ENCODE results near the gene LTB. TPM values are rescaled to one million over a fixed set of nuclear protein-coding genes. Genes with fewer than 3 reads are reported as not detected.
A peak's percentile ranks its signal among the peaks of the same experiment; 100 is the strongest.

LTB gene
- total and polyA plus RNA-seq, 5 experiments from 2014 or later: 450 to 1,760 (median 707) TPM

- H3K9me3 Mint-ChIP-seq: no peaks in the 10 kb centered on the region
- POLR2A ChIA-PET: interaction anchor here (0.5 to 1.6 kb wide), 4 partner anchors 9 to 435 kb away, joined by 3 to 7 read pairs (median 4); partner anchors contain the start of gene DDX39B
- no peak for ATAC-seq
Observed at GRCh38 chr6:31531771-31532643, 50.2 kb downstream of the LTB start.

GRCh38 chr6:31531162-31531561 lies 51.1 kb downstream of the LTB start:
- H3K36me3 Mint-ChIP-seq: peaks cover 9 to 74% (median 24%) of the 10 kb centered on the region in 3 donors
- DNase-seq (no peak), ATAC-seq (no peak)
- POLR2A ChIA-PET: interaction anchor here (0.6 to 1.6 kb wide), 3 partner anchors 10 to 22 kb away, joined by 3 to 7 read pairs (median 5); partner anchors contain the start of gene DDX39B
- no peaks in the 10 kb centered on the region for H3K9me3 Mint-ChIP-seq
- H3K27ac Mint-ChIP-seq: peak overlapping the region in 3 of 10 donors; percentile 18 to 57 (median 29)
- H3K4me1 Mint-ChIP-seq: peaks cover 2 to 37% (median 24%) of the 10 kb centered on the region in 4 donors
- no peak overlapping the region for H3K4me3 Mint-ChIP-seq
- no peaks in the 10 kb centered on the region for H3K27me3 Mint-ChIP-seq

More at GRCh38 chr6:31531771-31532643, 50.2 kb downstream of the LTB start:
- peaks cover 2 to 42% (median 29%) of the 10 kb centered on the region in 4 donors for H3K4me1 Mint-ChIP-seq
- peaks cover 12 to 81% (median 24%) of the 10 kb centered on the region in 3 donors for H3K36me3 Mint-ChIP-seq
- H3K27ac Mint-ChIP-seq: peak overlapping the region in 4 of 10 donors; percentile 9 to 58 (median 39)
- no peak overlapping the region for H3K4me3 Mint-ChIP-seq
- no peak for DNase-seq
- no peaks in the 10 kb centered on the region for H3K27me3 Mint-ChIP-seq

GRCh38 chr6:31530659-31531058 lies 51.6 kb downstream of the LTB start:
- no peak for DNase-seq
- POLR2A ChIA-PET: interaction anchor here (0.7 kb wide), 1 partner anchor 12 kb away, joined by 3 read pairs; no protein-coding TSS in a partner anchor
- no peak overlapping the region for H3K4me3 Mint-ChIP-seq
- peaks cover 2 to 32% (median 19%) of the 10 kb centered on the region in 4 donors for H3K4me1 Mint-ChIP-seq
- ATAC-seq: no peak
- H3K27me3 Mint-ChIP-seq: no peaks in the 10 kb centered on the region
- peak overlapping the region in 4 of 10 donors; percentile 29 to 88 (median 58) for H3K27ac Mint-ChIP-seq
- no peaks in the 10 kb centered on the region for H3K9me3 Mint-ChIP-seq
- peaks cover 4 to 69% (median 21%) of the 10 kb centered on the region in 3 donors for H3K36me3 Mint-ChIP-seq

Other genes starting within 250 kb of the LTB start
Only the 30 nearest of the 35 such genes appear.
- 10 to 100 TPM; 21.0 to 21.9 TPM for gene MICA, start 178.8 kb downstream of the LTB start, total RNA-seq
- 1 to 10 TPM; 3.7 to 5.8 (median 5.5) TPM for gene MICA, start 178.8 kb downstream of the LTB start, polyA plus RNA-seq
- gene MICB, start 84.3 kb downstream of the LTB start, total RNA-seq: 10 to 100 TPM; 12.3 to 13.8 TPM
- gene MICB, start 84.3 kb downstream of the LTB start, polyA plus RNA-seq: 1 to 10 TPM; 3.3 to 4.7 (median 3.8) TPM
- not detected for gene MCCD1, start 53.5 kb downstream of the LTB start, total RNA-seq
- gene MCCD1, start 53.5 kb downstream of the LTB start, polyA plus RNA-seq: not detected
- 100 to 1,000 TPM; 679 to 768 TPM for gene DDX39B, start 40.4 kb downstream of the LTB start, total RNA-seq
- gene DDX39B, start 40.4 kb downstream of the LTB start, polyA plus RNA-seq: 100 to 1,000 TPM in 1 of 3 donors, 10 to 100 TPM in 2; 53.6 to 104 (median 96.0) TPM
- gene ATP6V1G2, start 35.8 kb downstream of the LTB start, total RNA-seq: 1 to 10 TPM; 7.9 TPM
- under 1 TPM in 2 of 3 donors, not detected in 1; 0.55 to 0.56 TPM for gene ATP6V1G2, start 35.8 kb downstream of the LTB start, polyA plus RNA-seq
- 10 to 100 TPM; 14.1 to 15.2 TPM for gene NFKBIL1, start 34.8 kb downstream of the LTB start, total RNA-seq
- 10 to 100 TPM in 1 of 3 donors, 1 to 10 TPM in 2; 8.4 to 10.0 (median 8.5) TPM for gene NFKBIL1, start 34.8 kb downstream of the LTB start, polyA plus RNA-seq
- gene LTA, start 10.1 kb downstream of the LTB start, total RNA-seq: 10 to 100 TPM; 14.3 to 16.2 TPM
- gene LTA, start 10.1 kb downstream of the LTB start, polyA plus RNA-seq: 10 to 100 TPM; 11.0 to 40.1 (median 29.9) TPM
- 1 to 10 TPM; 2.1 to 2.3 TPM for gene TNF, start 6.9 kb downstream of the LTB start, total RNA-seq
- under 1 TPM; 0.11 to 0.53 (median 0.37) TPM for gene TNF, start 6.9 kb downstream of the LTB start, polyA plus RNA-seq
- gene LST1, start 3.9 kb upstream of the LTB start, total RNA-seq: 10 to 100 TPM; 13.7 to 19.1 TPM
- 10 to 100 TPM; 13.4 to 18.0 (median 15.0) TPM for gene LST1, start 3.9 kb upstream of the LTB start, polyA plus RNA-seq
- gene NCR3, start 10.6 kb upstream of the LTB start, total RNA-seq: 1 to 10 TPM; 8.5 to 8.8 TPM
- 10 to 100 TPM; 54.3 to 86.3 (median 76.0) TPM for gene NCR3, start 10.6 kb upstream of the LTB start, polyA plus RNA-seq
- 10 to 100 TPM; 23.0 to 27.3 TPM for gene AIF1, start 32.8 kb upstream of the LTB start, total RNA-seq
- gene AIF1, start 32.8 kb upstream of the LTB start, polyA plus RNA-seq: 100 to 1,000 TPM; 145 to 242 (median 239) TPM
- 100 to 1,000 TPM; 227 to 230 TPM for gene PRRC2A, start 38.3 kb upstream of the LTB start, total RNA-seq
- gene PRRC2A, start 38.3 kb upstream of the LTB start, polyA plus RNA-seq: 1 to 10 TPM; 4.5 to 7.1 (median 5.0) TPM
- 100 to 1,000 TPM; 244 to 258 TPM for gene BAG6, start 70.2 kb upstream of the LTB start, total RNA-seq
- 10 to 100 TPM; 17.7 to 21.5 (median 21.1) TPM for gene BAG6, start 70.2 kb upstream of the LTB start, polyA plus RNA-seq
- 1 to 10 TPM; 2.2 to 3.1 TPM for gene APOM, start 73.5 kb upstream of the LTB start, total RNA-seq
- gene APOM, start 73.5 kb upstream of the LTB start, polyA plus RNA-seq: 1 to 10 TPM; 5.0 to 8.0 (median 5.5) TPM
- 10 to 100 TPM; 24.9 to 26.3 TPM for gene C6orf47, start 78.4 kb upstream of the LTB start, total RNA-seq
- gene C6orf47, start 78.4 kb upstream of the LTB start, polyA plus RNA-seq: 10 to 100 TPM; 17.0 to 36.7 (median 21.3) TPM
- 10 to 100 TPM; 26.6 to 27.9 TPM for gene GPANK1, start 82.6 kb upstream of the LTB start, total RNA-seq
- gene GPANK1, start 82.6 kb upstream of the LTB start, polyA plus RNA-seq: 10 to 100 TPM; 20.8 to 22.9 (median 21.2) TPM
- gene CSNK2B, start 83.7 kb upstream of the LTB start, total RNA-seq: 100 to 1,000 TPM; 131 to 133 TPM
- 100 to 1,000 TPM; 214 to 230 (median 217) TPM for gene CSNK2B, start 83.7 kb upstream of the LTB start, polyA plus RNA-seq
- gene LY6G5B, start 87.6 kb upstream of the LTB start, total RNA-seq: 10 to 100 TPM; 44.1 to 48.8 TPM
- gene LY6G5B, start 87.6 kb upstream of the LTB start, polyA plus RNA-seq: under 1 TPM in 1 of 3 donors, not detected in 2; 0.25 TPM
- 1 to 10 TPM; 4.4 to 5.5 TPM for gene LY6G5C, start 98.6 kb upstream of the LTB start, total RNA-seq
- gene LY6G5C, start 98.6 kb upstream of the LTB start, polyA plus RNA-seq: 1 to 10 TPM; 4.6 to 7.9 (median 7.6) TPM
- 10 to 100 TPM; 58.4 to 59.9 TPM for gene ABHD16A, start 120.9 kb upstream of the LTB start, total RNA-seq
- 10 to 100 TPM; 26.9 to 35.5 (median 34.1) TPM for gene ABHD16A, start 120.9 kb upstream of the LTB start, polyA plus RNA-seq
- not detected for gene LY6G6F, start 124.4 kb upstream of the LTB start, total RNA-seq
- not detected for gene LY6G6F, start 124.4 kb upstream of the LTB start, polyA plus RNA-seq
- gene LY6G6D, start 132.9 kb upstream of the LTB start, total RNA-seq: not detected
- gene LY6G6D, start 132.9 kb upstream of the LTB start, polyA plus RNA-seq: not detected
- not detected for gene LY6G6C, start 139.3 kb upstream of the LTB start, total RNA-seq
- not detected for gene LY6G6C, start 139.3 kb upstream of the LTB start, polyA plus RNA-seq
- gene MPIG6B, start 140.9 kb upstream of the LTB start, total RNA-seq: 1 to 10 TPM; 1.4 to 1.9 TPM
- gene MPIG6B, start 140.9 kb upstream of the LTB start, polyA plus RNA-seq: 1 to 10 TPM; 1.2 to 4.9 (median 1.3) TPM
- 1 to 10 TPM; 3.1 to 5.1 TPM for gene DDAH2, start 146.9 kb upstream of the LTB start, total RNA-seq
- gene DDAH2, start 146.9 kb upstream of the LTB start, polyA plus RNA-seq: 10 to 100 TPM in 2 of 3 donors, 1 to 10 TPM in 1; 8.0 to 14.7 (median 10.3) TPM
- gene CLIC1, start 154.1 kb upstream of the LTB start, total RNA-seq: 10 to 100 TPM; 23.7 to 27.1 TPM
- 100 to 1,000 TPM in 2 of 3 donors, 10 to 100 TPM in 1; 95.1 to 345 (median 114) TPM for gene CLIC1, start 154.1 kb upstream of the LTB start, polyA plus RNA-seq
- gene MSH5, start 157.6 kb upstream of the LTB start, total RNA-seq: 1 to 10 TPM; 7.2 to 8.3 TPM
- 1 to 10 TPM in 2 of 3 donors, under 1 TPM in 1; 0.61 to 1.1 (median 1.1) TPM for gene MSH5, start 157.6 kb upstream of the LTB start, polyA plus RNA-seq
- gene SAPCD1, start 180.2 kb upstream of the LTB start, total RNA-seq: 1 to 10 TPM; 1.6 to 2.1 TPM
- gene SAPCD1, start 180.2 kb upstream of the LTB start, polyA plus RNA-seq: not detected
- under 1 TPM; 0.47 to 0.52 TPM for gene VWA7, start 194.9 kb upstream of the LTB start, total RNA-seq
- under 1 TPM in 1 of 3 donors, not detected in 2; 0.34 TPM for gene VWA7, start 194.9 kb upstream of the LTB start, polyA plus RNA-seq
- gene VARS1, start 213.3 kb upstream of the LTB start, total RNA-seq: 10 to 100 TPM; 37.6 to 40.3 TPM
- 10 to 100 TPM; 27.5 to 37.8 (median 30.3) TPM for gene VARS1, start 213.3 kb upstream of the LTB start, polyA plus RNA-seq